Sigmoid colon (tissue), 7 donors: ENCODE data around the gene FAM131C. TPM values are rescaled to one million over a fixed set of nuclear protein-coding genes. Genes with fewer than 3 reads are reported as not detected.

Experiments
- DNase-seq: peaks from one replicate; pipeline ENCODE4 v3.0.0-alpha.2; 2019
- H3K27ac ChIP-seq, 4 donors: fragments of 200-600 bp; sonication (generic); one replicate each; pipeline ENCODE4 v1.5.1; 2016 to 2019; ENCODE audit warnings: mild to moderate bottlenecking in 1 of 4
- H3K27me3 ChIP-seq, 3 donors: fragments of 200-600 bp; sonication (generic); one replicate each; pipeline ENCODE4 v1.5.1; 2019; ENCODE audit warnings: mild to moderate bottlenecking in 1 of 3
- H3K36me3 ChIP-seq, 4 donors: fragments of 200-600 bp; sonication (generic); one replicate each; pipeline ENCODE4 v1.5.1; 2016 to 2019
- H3K4me1 ChIP-seq, 4 donors: fragments of 200-600 bp; sonication (generic); one replicate each; pipeline ENCODE4 v1.5.1; 2017 to 2019
- H3K4me3 ChIP-seq, 4 donors: fragments of 200-600 bp; sonication (generic); one replicate each; pipeline ENCODE4 v1.5.1; 2017 to 2019; ENCODE audit warnings: mild to moderate bottlenecking in 2 of 4, moderate library complexity in 1 of 4
- H3K9me3 ChIP-seq, 4 donors: fragments of 200-600 bp in 3 of 4; sonication (generic) in 3 of 4; one replicate each; pipeline versions ENCODE4 v1.5.1 to v1.6.1; 2013 to 2019
- EP300 ChIP-seq, 4 donors: sonication (generic); formaldehyde crosslinking; IDR thresholded peaks; one replicate each; pipeline ENCODE4 v1.6.1; 2017; ENCODE audit warnings: antibody characterized with exemption in 4 of 4
- POLR2A ChIP-seq, 2 donors: fragments of 450-650 bp; IDR thresholded peaks; one replicate each; pipeline ENCODE4 v1.6.1; 2016; ENCODE audit warnings: antibody characterized with exemption in 2 of 2, mild to moderate bottlenecking in 2 of 2, moderate library complexity in 2 of 2
- POLR2AphosphoS5 ChIP-seq, 4 donors: sonication (generic); formaldehyde crosslinking; IDR thresholded peaks; one replicate each; pipeline ENCODE4 v1.6.1; 2017; ENCODE audit warnings: antibody characterized with exemption in 4 of 4
- WGBS, 2 donors: extraction: QIAGEN DNeasy Blood & Tissue Kit; methylation state at CpG; one replicate each; pipeline ENCODE4 v1.1.7; 2013; 5-methylcytosine and 5-hydroxymethylcytosine counted together
- intact Hi-C: fragments of 100-400 bp; cut with DNase I; formaldehyde crosslinking; loops from one replicate; pipeline ENCODE4 v1.15.1; 2023
- polyA plus RNA-seq, 3 donors: library from polyadenylated mRNA; stranded (reverse); fragments of 200-250 nt; gene quantifications; one replicate each; pipeline ENCODE4 v1.2.3, GENCODE V29; 2013
- total RNA-seq, 4 donors: library from RNA; depleted of rRNA; stranded (reverse); fragments of >200 nt; gene quantifications; one replicate each; pipeline ENCODE4 v1.1.0, GENCODE V29; 2016
- TF ChIP-seq, protein P1 (sequence below), 4 experiments: fragments of 450-650 bp in 3 of 4; fragments of 200-600 bp in 1 of 4; IDR thresholded peaks; one replicate each; pipeline ENCODE4 v1.5.1; 2016 to 2019; ENCODE audit warnings: antibody characterized with exemption in 4 of 4, mild to moderate bottlenecking in 3 of 4, moderate library complexity in 2 of 4
- donor health status: healthy with polysubstance abuse.
- donor health status: Bipolar disorder and iron deficiency.
- donor health status: healthy.

The FAM131C gene, protein sequence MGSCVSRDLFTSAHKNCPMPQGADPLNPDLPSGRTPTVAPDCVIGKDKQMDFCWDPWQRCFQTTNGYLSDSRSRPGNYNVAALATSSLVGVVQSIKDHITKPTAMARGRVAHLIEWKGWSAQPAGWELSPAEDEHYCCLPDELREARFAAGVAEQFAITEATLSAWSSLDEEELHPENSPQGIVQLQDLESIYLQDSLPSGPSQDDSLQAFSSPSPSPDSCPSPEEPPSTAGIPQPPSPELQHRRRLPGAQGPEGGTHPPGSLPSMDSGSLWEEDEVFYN
- total RNA-seq (under 1 TPM in 1 of 4 donors, not detected in 3; 0.81 TPM), polyA plus RNA-seq (under 1 TPM in 1 of 3 donors, not detected in 2; 0.12 TPM)

DNA sequence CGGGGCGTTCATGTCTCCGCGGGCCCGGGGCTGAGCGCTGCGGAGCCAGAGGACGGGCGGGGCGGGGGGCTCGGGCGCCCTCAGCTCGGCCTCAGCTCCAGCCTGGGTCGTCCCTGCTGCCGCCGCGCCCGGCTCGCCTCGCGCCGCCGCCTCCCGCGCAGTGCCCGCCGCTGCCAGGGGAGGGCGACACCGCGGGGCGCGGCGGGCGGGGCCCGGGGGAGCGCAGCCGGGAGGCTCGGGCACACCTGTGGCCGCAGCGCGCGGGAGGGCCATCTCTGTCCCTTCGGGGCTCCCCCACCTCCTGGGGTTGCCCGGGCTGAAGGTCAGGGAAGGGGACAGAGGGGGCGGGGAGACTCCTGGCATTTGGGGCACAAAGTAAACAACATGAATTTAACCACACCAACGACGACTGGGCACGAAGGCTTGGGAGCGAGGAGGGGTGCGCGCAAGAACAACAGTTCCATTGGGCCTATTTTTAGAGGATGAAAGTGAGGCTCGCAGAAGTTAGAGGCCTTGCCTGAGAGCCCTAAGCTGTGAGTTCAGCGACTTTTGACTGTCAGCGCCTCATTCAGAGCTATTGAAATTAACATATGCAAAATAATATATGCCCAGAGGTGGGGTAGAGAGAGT, at the start of gene FAM131C:
TSS of gene FAM131C (minus strand) at position 162 of the 630 bp plus-strand sequence. CDS start 209 bp downstream, outside the sequence.
- H3K4me3 ChIP-seq, result peak within 1 kb of the TSS in 3 of 4 donors; percentile 42 to 52 (median 47)
- peaks cover 0 to 33% (median 29%) of the 10 kb centered on the region in 4 donors for H3K4me1 ChIP-seq
- no peak for DNase-seq
- no peaks in the 10 kb centered on the region for H3K9me3 ChIP-seq
- peak within 1 kb of the TSS in 1 of 4 donors; percentile 3 for H3K27ac ChIP-seq
- intact Hi-C loops, result no loop called here
- no peaks in the 10 kb centered on the region for H3K36me3 ChIP-seq
- H3K27me3 ChIP-seq, result peaks cover 0 to 17% (median 8%) of the 10 kb centered on the region in 3 donors
- TF ChIP-seq, protein P1, sequence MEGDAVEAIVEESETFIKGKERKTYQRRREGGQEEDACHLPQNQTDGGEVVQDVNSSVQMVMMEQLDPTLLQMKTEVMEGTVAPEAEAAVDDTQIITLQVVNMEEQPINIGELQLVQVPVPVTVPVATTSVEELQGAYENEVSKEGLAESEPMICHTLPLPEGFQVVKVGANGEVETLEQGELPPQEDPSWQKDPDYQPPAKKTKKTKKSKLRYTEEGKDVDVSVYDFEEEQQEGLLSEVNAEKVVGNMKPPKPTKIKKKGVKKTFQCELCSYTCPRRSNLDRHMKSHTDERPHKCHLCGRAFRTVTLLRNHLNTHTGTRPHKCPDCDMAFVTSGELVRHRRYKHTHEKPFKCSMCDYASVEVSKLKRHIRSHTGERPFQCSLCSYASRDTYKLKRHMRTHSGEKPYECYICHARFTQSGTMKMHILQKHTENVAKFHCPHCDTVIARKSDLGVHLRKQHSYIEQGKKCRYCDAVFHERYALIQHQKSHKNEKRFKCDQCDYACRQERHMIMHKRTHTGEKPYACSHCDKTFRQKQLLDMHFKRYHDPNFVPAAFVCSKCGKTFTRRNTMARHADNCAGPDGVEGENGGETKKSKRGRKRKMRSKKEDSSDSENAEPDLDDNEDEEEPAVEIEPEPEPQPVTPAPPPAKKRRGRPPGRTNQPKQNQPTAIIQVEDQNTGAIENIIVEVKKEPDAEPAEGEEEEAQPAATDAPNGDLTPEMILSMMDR (IDR thresholded peaks at IDR 0.05), result peak in 2 of 4 experiments; percentile 17 to 21
- TF ChIP-seq EP300 (IDR thresholded peaks at IDR 0.05) (no peak), POLR2A (IDR thresholded peaks at IDR 0.05) (no peak)
- 1 to 2% methylated on average over 54 of the region's 54 CpGs for WGBS, 2 donors

DNA sequence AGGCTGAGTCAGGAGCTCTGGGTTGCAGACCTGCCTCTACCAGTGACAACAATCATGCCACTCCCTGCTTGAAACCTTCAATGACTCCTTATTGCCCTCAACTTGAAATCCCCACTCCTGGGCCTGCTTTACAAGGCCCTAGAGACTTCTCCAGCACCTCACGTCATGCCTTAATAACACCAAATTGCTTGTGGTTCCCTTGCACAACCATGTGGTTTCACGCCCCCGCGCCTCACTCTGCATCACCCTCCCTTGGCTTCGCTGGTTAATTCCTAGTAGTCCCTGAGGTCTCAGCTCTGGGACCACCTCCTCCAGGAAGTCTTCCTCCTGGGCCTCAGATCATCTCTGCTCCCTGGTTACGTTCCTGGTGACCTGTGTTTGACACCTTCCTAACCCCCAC, 49.5 kb upstream of the FAM131C start:
- 50 to 77% methylated on average over 6 of the region's 6 CpGs for WGBS, 2 donors
- peak; percentile 45 for DNase-seq

DNA sequence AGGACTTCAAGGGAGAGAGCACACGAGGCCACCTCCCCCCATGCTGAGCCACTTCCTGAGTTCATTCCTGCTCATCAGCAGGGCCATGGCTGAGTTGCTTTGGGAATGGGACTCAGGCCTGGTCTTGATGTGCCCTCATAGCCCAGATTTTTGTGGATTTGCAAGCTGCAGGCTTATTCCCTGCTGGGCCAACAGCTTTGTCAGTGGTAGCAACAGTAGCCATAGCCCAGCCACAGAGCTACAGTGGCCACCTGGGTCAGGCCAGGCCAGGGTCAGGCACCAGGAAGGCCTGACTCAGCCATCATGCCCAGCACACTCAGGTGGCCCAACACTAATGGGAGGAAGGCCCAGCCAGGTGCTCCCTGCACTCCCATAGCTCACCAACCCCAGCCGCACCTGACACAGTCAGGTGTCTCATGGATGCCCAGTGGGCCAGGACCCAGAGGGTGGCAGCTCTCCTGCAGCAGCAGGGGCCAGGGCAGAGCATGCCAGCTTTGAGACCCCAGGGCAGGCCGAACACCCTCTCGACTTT, 49.0 kb upstream of the FAM131C start:
- H3K9me3 ChIP-seq, result no peaks in the 10 kb centered on the region
- H3K27me3 ChIP-seq, result no peaks in the 10 kb centered on the region
- intact Hi-C loops, result no loop called here
- TF ChIP-seq EP300 (IDR thresholded peaks at IDR 0.05), result no peak
- TF ChIP-seq POLR2AphosphoS5 (IDR thresholded peaks at IDR 0.05), result no peak
- TF ChIP-seq, protein P1 (IDR thresholded peaks at IDR 0.05), result no peak
- DNase-seq, result no peak
- no peaks in the 10 kb centered on the region for H3K4me1 ChIP-seq
- no peak overlapping the region for H3K4me3 ChIP-seq
- H3K27ac ChIP-seq, result no peak overlapping the region
- peaks cover 0 to 12% (median 0%) of the 10 kb centered on the region in 4 donors for H3K36me3 ChIP-seq
- 83 to 88% methylated on average over 4 of the region's 4 CpGs for WGBS, 2 donors

More for the DNA sequence above, 49.5 kb upstream of the FAM131C start:
- Histone ChIP-seq H3K4me1 (no peaks in the 10 kb centered on the region), H3K27ac (no peak overlapping the region), H3K36me3 (peaks cover 0 to 17% (median 0%) of the 10 kb centered on the region in 4 donors), H3K27me3 (no peaks in the 10 kb centered on the region), H3K4me3 (no peak overlapping the region), H3K9me3 (no peaks in the 10 kb centered on the region)
- TF ChIP-seq EP300 (IDR thresholded peaks at IDR 0.05) (no peak), POLR2A (IDR thresholded peaks at IDR 0.05) (no peak)
- intact Hi-C loops, result no loop called here

DNA sequence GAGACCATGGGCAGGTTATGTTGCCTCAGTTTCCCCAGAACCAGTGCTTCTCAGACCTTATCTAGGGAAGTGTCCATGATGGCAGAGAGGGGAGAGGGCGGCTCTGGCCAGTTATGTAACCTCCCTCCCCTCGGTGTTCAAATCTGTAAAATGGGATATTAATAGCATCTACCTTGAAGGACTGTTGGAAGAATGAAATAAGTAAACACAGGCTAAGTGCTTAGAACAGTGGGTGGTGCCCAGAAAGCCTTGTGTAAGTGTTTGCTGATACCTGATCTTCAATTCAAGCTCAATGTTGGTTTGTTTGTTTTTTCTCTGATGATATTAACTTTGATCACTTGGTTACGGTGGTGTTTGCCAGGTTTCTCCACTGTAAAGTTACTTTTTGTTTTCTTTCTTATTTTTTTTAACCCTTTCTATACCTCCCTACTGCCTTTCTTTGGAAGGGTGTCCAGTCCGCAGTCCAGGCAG, 47.5 kb upstream of the FAM131C start:
- Histone ChIP-seq H3K4me1 (no peaks in the 10 kb centered on the region), H3K9me3 (no peaks in the 10 kb centered on the region), H3K27me3 (no peaks in the 10 kb centered on the region), H3K27ac (no peak overlapping the region), H3K36me3 (peaks cover 0 to 9% (median 0%) of the 10 kb centered on the region in 4 donors), H3K4me3 (no peak overlapping the region)
- DNase-seq, result no peak
- 56 to 73% methylated on average over 4 of the region's 4 CpGs for WGBS, 2 donors
- intact Hi-C loops, result no loop called here
- no peak for TF ChIP-seq POLR2A (IDR thresholded peaks at IDR 0.05)
- TF ChIP-seq, protein P1 (IDR thresholded peaks at IDR 0.05), result no peak
- no peak for TF ChIP-seq POLR2AphosphoS5 (IDR thresholded peaks at IDR 0.05)
- TF ChIP-seq EP300 (IDR thresholded peaks at IDR 0.05), result no peak

DNA sequence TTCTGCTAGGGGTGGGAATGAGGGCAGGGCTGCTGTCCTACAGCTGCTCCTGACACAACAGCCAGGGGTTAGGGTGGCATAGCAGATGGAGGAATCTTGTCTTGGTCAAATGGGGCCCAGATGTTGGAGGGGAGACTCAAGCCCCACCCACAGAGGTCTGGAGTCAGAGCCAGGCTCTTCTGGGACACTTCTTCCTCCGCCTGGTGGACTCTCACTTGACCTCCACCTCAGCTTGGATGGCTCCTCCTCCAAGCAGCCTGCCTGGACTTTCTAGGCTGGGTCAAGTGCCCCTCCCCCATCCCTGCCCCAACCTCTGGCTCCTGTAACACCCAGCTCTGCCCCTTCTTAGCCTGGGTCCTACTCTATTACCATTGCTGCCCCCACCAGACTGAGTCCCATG, 47.0 kb upstream of the FAM131C start:
- H3K4me3 ChIP-seq, result no peak overlapping the region
- H3K27ac ChIP-seq, result no peak overlapping the region
- TF ChIP-seq EP300 (IDR thresholded peaks at IDR 0.05), result no peak
- TF ChIP-seq, protein P1 (IDR thresholded peaks at IDR 0.05), result no peak
- no peak for TF ChIP-seq POLR2A (IDR thresholded peaks at IDR 0.05)
- TF ChIP-seq POLR2AphosphoS5 (IDR thresholded peaks at IDR 0.05), result no peak
- no peaks in the 10 kb centered on the region for H3K9me3 ChIP-seq
- intact Hi-C loops, result no loop called here
- 87 to 89% methylated on average over 1 of the region's 1 CpG for WGBS, 2 donors
- DNase-seq, result no peak
- H3K4me1 ChIP-seq, result no peaks in the 10 kb centered on the region
- no peaks in the 10 kb centered on the region for H3K27me3 ChIP-seq
- H3K36me3 ChIP-seq, result peaks cover 0 to 9% (median 0%) of the 10 kb centered on the region in 4 donors
